ENCODE results near the gene FITM2.
"Not testable (repeated sequence)": the region's sequence is repeated elsewhere in the genome, so short reads cannot be mapped to it uniquely, and the experiment has no call there.

The FITM2 gene

GRCh38 chr20:44331201-44331600 is 20.2 kb upstream of the FITM2 start:
- DNase-seq = no peak
- no peak for ATAC-seq

- ATAC-seq (no peak), DNase-seq (no peak)
These were observed 17.4 kb upstream of the FITM2 start for GRCh38 chr20:44328428-44328827.

- not testable (repeated sequence) for ATAC-seq, DNase-seq
These were observed 16.7 kb upstream of the FITM2 start for GRCh38 chr20:44327748-44328147.

GRCh38 chr20:44326391-44327159 is 15.6 kb upstream of the FITM2 start:
- DNase-seq (peak; percentile 37), ATAC-seq (peak; percentile 63)

GRCh38 chr20:44324343-44324742 is 13.3 kb upstream of the FITM2 start:
- ATAC-seq = no peak
- no peak for DNase-seq

GRCh38 chr20:44319839-44320422 is 8.9 kb upstream of the FITM2 start:
- ATAC-seq = no peak
- DNase-seq = no peak

- ATAC-seq = no peak
These were observed 3.9 kb upstream of the FITM2 start for GRCh38 chr20:44314870-44315269.

GRCh38 chr20:44309763-44310663 is 989 bp downstream of the FITM2 start:
- ATAC-seq (peak; percentile 7), DNase-seq (peak; percentile 9)

More at GRCh38 chr20:44314870-44315269, 3.9 kb upstream of the FITM2 start:
- no peak for DNase-seq

- no peak for DNase-seq
- ATAC-seq = no peak
These were observed 4.1 kb downstream of the FITM2 start for GRCh38 chr20:44306927-44307326.

GRCh38 chr20:44304383-44304782 is 6.6 kb downstream of the FITM2 start:
- DNase-seq (no peak), ATAC-seq (no peak)

- no peak for ATAC-seq
- no peak for DNase-seq
These were observed 8.3 kb downstream of the FITM2 start for GRCh38 chr20:44302736-44303135.

GRCh38 chr20:44302026-44302669 is 8.9 kb downstream of the FITM2 start:
- DNase-seq (no peak), ATAC-seq (no peak)

- DNase-seq (no peak), ATAC-seq (no peak)
These were observed 9.7 kb downstream of the FITM2 start for GRCh38 chr20:44301285-44301684.

GRCh38 chr20:44299011-44299535 is 11.9 kb downstream of the FITM2 start:
- DNase-seq, ATAC-seq: not testable (repeated sequence)

GRCh38 chr20:44297721-44298120 is 13.3 kb downstream of the FITM2 start:
- no peak for ATAC-seq
- DNase-seq = no peak

GRCh38 chr20:44296011-44296410 is 15.0 kb downstream of the FITM2 start:
- ATAC-seq = no peak

GRCh38 chr20:44291754-44292153 is 19.2 kb downstream of the FITM2 start:
- ATAC-seq (no peak), DNase-seq (no peak)

More at GRCh38 chr20:44296011-44296410, 15.0 kb downstream of the FITM2 start:
- no peak for DNase-seq

GRCh38 chr20:44288252-44288651 is 22.8 kb downstream of the FITM2 start:
- ATAC-seq (no peak), DNase-seq (no peak)

- DNase-seq (no peak), ATAC-seq (no peak)
These were observed 23.5 kb downstream of the FITM2 start for GRCh38 chr20:44287272-44288097.

GRCh38 chr20:44284032-44284431 is 27.0 kb downstream of the FITM2 start:
- ATAC-seq = no peak
- no peak for DNase-seq

- ATAC-seq (no peak), DNase-seq (no peak)
These were observed 28.8 kb downstream of the FITM2 start for GRCh38 chr20:44282192-44282591.

Data from stimulated activated naive CD8-positive, alpha-beta T cell treated with anti-CD3 and anti-CD28 coated beads, Interleukin-15, Interleukin-2, amounts not matched to agents 100 U/mL and 50 U/mL, for 24 hours (primary cell).